Panc1 (cell line): ENCODE data around the gene MPPED1. TPM values are rescaled to one million over a fixed set of nuclear protein-coding genes. Genes with fewer than 3 reads are reported as not detected.

Experiments used
- ATAC-seq: fragments of 200-7000 bp; cut with Tn5 transposase; 2 replicates; pipeline ENCODE4 v1.9.1; 2020; ENCODE audit warnings: mild to moderate bottlenecking, moderate library complexity
- BruUV-seq: library from RNA; stranded (reverse); fragments of 400-500 nt; replicated peaks from 2 replicates; lab custom pipeline; 2021; lab: Mats Ljungman, UMichigan
- CTCF ChIA-PET: fragments of 300-600 bp; sonication (Branson Sonifier 250); formaldehyde crosslinking; loops from one replicate; lab custom pipeline; 2022; ENCODE audit warnings: antibody characterized with exemption; lab: Charles Lee
- POLR2A ChIA-PET: fragments of 300-600 bp; sonication (Branson Sonifier 250); formaldehyde crosslinking; loops from one replicate; lab custom pipeline; 2022; ENCODE audit warnings: antibody characterized with exemption; lab: Charles Lee
- DNase-seq: peaks from one replicate; pipeline ENCODE4 v3.0.0-alpha.2; 2010; ENCODE audit warnings: low read depth, low spot score
- H3K27ac ChIP-seq: 2 replicates; pipeline ENCODE4 v1.5.1; 2011; ENCODE audit warnings: mild to moderate bottlenecking, low read length, inconsistent platforms
- H3K27me3 ChIP-seq: fragments of 200-500 bp; sonication (Bioruptor generic); 2 replicates; pipeline ENCODE4 v1.6.0; 2014; ENCODE audit warnings: low read length, inconsistent platforms; ENCODE audit not compliant: control insufficient read depth, insufficient read depth
- H3K36me3 ChIP-seq: fragments of 200-500 bp; sonication (Bioruptor generic); 2 replicates; pipeline ENCODE4 v1.5.1; 2014; ENCODE audit warnings: inconsistent platforms, mild to moderate bottlenecking, low read length, moderate library complexity; ENCODE audit not compliant: control insufficient read depth, insufficient read depth
- H3K4me1 ChIP-seq: 2 replicates; pipeline ENCODE4 v1.5.1; 2011; ENCODE audit warnings: inconsistent platforms, mild to moderate bottlenecking, low read length, moderate library complexity; ENCODE audit not compliant: control insufficient read depth, insufficient read depth
- H3K4me3 ChIP-seq, 2 experiments: 2 replicates each; pipeline ENCODE4 v1.5.1; 2011 to 2012; ENCODE audit warnings: low read depth in 2 of 2, low read length in 2 of 2, mild to moderate bottlenecking in 2 of 2, inconsistent platforms in 1 of 2, moderate library complexity in 1 of 2
- H3K9me3 ChIP-seq: fragments of 200-500 bp; sonication (Bioruptor generic); 2 replicates; pipeline ENCODE4 v1.5.1; 2014; ENCODE audit warnings: low read depth, mild to moderate bottlenecking, inconsistent platforms, low read length, moderate library complexity; ENCODE audit not compliant: control insufficient read depth, insufficient read depth
- POLR2AphosphoS5 ChIP-seq: IDR thresholded peaks from 2 replicates; pipeline ENCODE4 v1.6.1; 2012; ENCODE audit warnings: mild to moderate bottlenecking, low read depth, low read length, moderate library complexity
- SIN3A ChIP-seq: IDR thresholded peaks from 2 replicates; pipeline ENCODE4 v1.6.1; 2012; ENCODE audit warnings: low read depth, mild to moderate bottlenecking, low read length, moderate library complexity, borderline replicate concordance; ENCODE audit not compliant: insufficient read depth
- TCF7L2 ChIP-seq: IDR thresholded peaks from 2 replicates; pipeline ENCODE4 v1.6.1; 2011; ENCODE audit warnings: mild to moderate bottlenecking, low read depth, low read length, inconsistent platforms
- in situ Hi-C: cut with HindIII; loops from 2 replicates; pipeline ENCODE4 v1.10.0; 2016; ENCODE audit warnings: low sequenced_read_pairs, low pct_unique_long_range_greater_than_20kb
- intact Hi-C: fragments of 100-400 bp; cut with micrococcal nuclease; formaldehyde crosslinking; loops from one replicate; pipeline ENCODE4 v1.10.0; 2022; ENCODE audit not compliant: unreplicated experiment
- total RNA-seq: library from RNA; stranded (reverse); gene quantifications from one replicate; pipeline ENCODE4 v1.2.1, GENCODE V29; 2021; ENCODE audit not compliant: unreplicated experiment
- TF ChIP-seq, protein P1 (sequence below), 2 experiments: IDR thresholded peaks; 2 replicates each; pipeline ENCODE4 v1.6.1; 2011 to 2012; ENCODE audit warnings: low read depth in 2 of 2, control low read depth in 1 of 2, low read length in 1 of 2, mild to moderate bottlenecking in 1 of 2, moderate library complexity in 1 of 2; ENCODE audit not compliant: insufficient read depth in 1 of 2
- TF ChIP-seq, protein P2 (sequence below): fragments of 450-650 bp; IDR thresholded peaks from 2 replicates; pipeline ENCODE4 v1.5.1; 2017; ENCODE audit warnings: mild to moderate bottlenecking

MPPED1 gene
- total RNA-seq, 1 experiment from 2014 or later = not detected

GRCh38 chr22:43533656-43534428 lies 122.0 kb downstream of the MPPED1 start:
- Histone ChIP-seq H3K9me3 (no peaks in the 10 kb centered on the region), H3K4me3 (no peak overlapping the region), H3K36me3 (no peaks in the 10 kb centered on the region), H3K27ac (no peak overlapping the region), H3K4me1 (no peaks in the 10 kb centered on the region), H3K27me3 (no peaks in the 10 kb centered on the region)
- BruUV-seq = no TSS peak
- intact Hi-C loops (no loop called here), in situ Hi-C loops (no loop called here)
- ChIA-PET CTCF (no interaction called here), POLR2A (no interaction called here)
- TF ChIP-seq, protein P1, sequence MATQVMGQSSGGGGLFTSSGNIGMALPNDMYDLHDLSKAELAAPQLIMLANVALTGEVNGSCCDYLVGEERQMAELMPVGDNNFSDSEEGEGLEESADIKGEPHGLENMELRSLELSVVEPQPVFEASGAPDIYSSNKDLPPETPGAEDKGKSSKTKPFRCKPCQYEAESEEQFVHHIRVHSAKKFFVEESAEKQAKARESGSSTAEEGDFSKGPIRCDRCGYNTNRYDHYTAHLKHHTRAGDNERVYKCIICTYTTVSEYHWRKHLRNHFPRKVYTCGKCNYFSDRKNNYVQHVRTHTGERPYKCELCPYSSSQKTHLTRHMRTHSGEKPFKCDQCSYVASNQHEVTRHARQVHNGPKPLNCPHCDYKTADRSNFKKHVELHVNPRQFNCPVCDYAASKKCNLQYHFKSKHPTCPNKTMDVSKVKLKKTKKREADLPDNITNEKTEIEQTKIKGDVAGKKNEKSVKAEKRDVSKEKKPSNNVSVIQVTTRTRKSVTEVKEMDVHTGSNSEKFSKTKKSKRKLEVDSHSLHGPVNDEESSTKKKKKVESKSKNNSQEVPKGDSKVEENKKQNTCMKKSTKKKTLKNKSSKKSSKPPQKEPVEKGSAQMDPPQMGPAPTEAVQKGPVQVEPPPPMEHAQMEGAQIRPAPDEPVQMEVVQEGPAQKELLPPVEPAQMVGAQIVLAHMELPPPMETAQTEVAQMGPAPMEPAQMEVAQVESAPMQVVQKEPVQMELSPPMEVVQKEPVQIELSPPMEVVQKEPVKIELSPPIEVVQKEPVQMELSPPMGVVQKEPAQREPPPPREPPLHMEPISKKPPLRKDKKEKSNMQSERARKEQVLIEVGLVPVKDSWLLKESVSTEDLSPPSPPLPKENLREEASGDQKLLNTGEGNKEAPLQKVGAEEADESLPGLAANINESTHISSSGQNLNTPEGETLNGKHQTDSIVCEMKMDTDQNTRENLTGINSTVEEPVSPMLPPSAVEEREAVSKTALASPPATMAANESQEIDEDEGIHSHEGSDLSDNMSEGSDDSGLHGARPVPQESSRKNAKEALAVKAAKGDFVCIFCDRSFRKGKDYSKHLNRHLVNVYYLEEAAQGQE (IDR thresholded peaks at IDR 0.05; ENCODE audit: insufficient read depth in 1 of 2, low read depth in 2 of 2, low read length in 1 of 2) = no peak
- TF ChIP-seq TCF7L2 (no peak), SIN3A (no peak)
- no peak for DNase-seq
- ATAC-seq = no peak

- CTCF ChIA-PET = interaction anchor here (0.6 kb wide), 1 partner anchor 13 kb away, joined by 3 read pairs; no protein-coding TSS in a partner anchor
- H3K4me1 ChIP-seq = no peaks in the 10 kb centered on the region
- TF ChIP-seq, protein P1 (IDR thresholded peaks at IDR 0.05; ENCODE audit: insufficient read depth in 1 of 2, low read depth in 2 of 2, low read length in 1 of 2) = no peak
- TF ChIP-seq POLR2AphosphoS5 (no peak), TCF7L2 (no peak), SIN3A (no peak)
- TF ChIP-seq, protein P2, sequence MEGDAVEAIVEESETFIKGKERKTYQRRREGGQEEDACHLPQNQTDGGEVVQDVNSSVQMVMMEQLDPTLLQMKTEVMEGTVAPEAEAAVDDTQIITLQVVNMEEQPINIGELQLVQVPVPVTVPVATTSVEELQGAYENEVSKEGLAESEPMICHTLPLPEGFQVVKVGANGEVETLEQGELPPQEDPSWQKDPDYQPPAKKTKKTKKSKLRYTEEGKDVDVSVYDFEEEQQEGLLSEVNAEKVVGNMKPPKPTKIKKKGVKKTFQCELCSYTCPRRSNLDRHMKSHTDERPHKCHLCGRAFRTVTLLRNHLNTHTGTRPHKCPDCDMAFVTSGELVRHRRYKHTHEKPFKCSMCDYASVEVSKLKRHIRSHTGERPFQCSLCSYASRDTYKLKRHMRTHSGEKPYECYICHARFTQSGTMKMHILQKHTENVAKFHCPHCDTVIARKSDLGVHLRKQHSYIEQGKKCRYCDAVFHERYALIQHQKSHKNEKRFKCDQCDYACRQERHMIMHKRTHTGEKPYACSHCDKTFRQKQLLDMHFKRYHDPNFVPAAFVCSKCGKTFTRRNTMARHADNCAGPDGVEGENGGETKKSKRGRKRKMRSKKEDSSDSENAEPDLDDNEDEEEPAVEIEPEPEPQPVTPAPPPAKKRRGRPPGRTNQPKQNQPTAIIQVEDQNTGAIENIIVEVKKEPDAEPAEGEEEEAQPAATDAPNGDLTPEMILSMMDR = no peak
- POLR2A ChIA-PET = no interaction called here
- no peak for DNase-seq
- H3K36me3 ChIP-seq = no peaks in the 10 kb centered on the region
- H3K4me3 ChIP-seq = no peak overlapping the region
- no peaks in the 10 kb centered on the region for H3K9me3 ChIP-seq
- H3K27me3 ChIP-seq = no peaks in the 10 kb centered on the region
- intact Hi-C loops (no loop called here), in situ Hi-C loops (no loop called here)
- no peak for ATAC-seq
- no TSS peak for BruUV-seq
- no peak overlapping the region for H3K27ac ChIP-seq
Observed at GRCh38 chr22:43534916-43535315, 123.1 kb downstream of the MPPED1 start.
